DOHH2 (cell line): ENCODE data around the gene CRAT.
A peak's percentile ranks its signal among the peaks of the same experiment; 100 is the strongest.

Experiments used
- H3F3A ChIP-seq: fragments of 200-600 bp; sonication (generic), shearing (Covaris generic); 2 replicates; pipeline ENCODE4 v1.6.0; 2016; ENCODE audit warnings: antibody characterized with exemption, mild to moderate bottlenecking; ENCODE audit not compliant: control insufficient read depth, insufficient read depth
- H3K27ac ChIP-seq: fragments of 200-600 bp; sonication (generic); 2 replicates; pipeline ENCODE4 v1.5.1; 2014; ENCODE audit warnings: low read depth, mild to moderate bottlenecking, low read length, moderate library complexity
- H3K27me3 ChIP-seq: fragments of 200-600 bp; sonication (generic); 2 replicates; pipeline ENCODE4 v1.6.1; 2014; ENCODE audit warnings: mild to moderate bottlenecking, low read length, mixed read lengths; ENCODE audit not compliant: control insufficient read depth
- H3K36me3 ChIP-seq: fragments of 200-600 bp; sonication (generic); 2 replicates; pipeline ENCODE4 v1.6.1; 2014; ENCODE audit warnings: mild to moderate bottlenecking, low read length, moderate library complexity, mixed read lengths; ENCODE audit not compliant: control insufficient read depth
- H3K4me1 ChIP-seq: fragments of 200-600 bp; sonication (generic); 2 replicates; pipeline ENCODE4 v1.6.1; 2014; ENCODE audit warnings: mild to moderate bottlenecking, low read length, mixed read lengths; ENCODE audit not compliant: control insufficient read depth
- H3K4me2 ChIP-seq: fragments of 200-600 bp; sonication (generic); 2 replicates; pipeline ENCODE4 v1.6.0; 2014; ENCODE audit warnings: mild to moderate bottlenecking, low read length, moderate library complexity
- H3K4me3 ChIP-seq: fragments of 200-600 bp; sonication (generic); 2 replicates; pipeline ENCODE4 v1.5.1; 2014; ENCODE audit warnings: mild to moderate bottlenecking, low read length, mixed read lengths
- H3K79me2 ChIP-seq: fragments of 200-600 bp; sonication (generic); 2 replicates; pipeline ENCODE4 v1.6.1; 2014; ENCODE audit warnings: mild to moderate bottlenecking, low read length, mixed read lengths; ENCODE audit not compliant: control insufficient read depth
- H3K9me2 ChIP-seq: fragments of 200-600 bp; sonication (generic); replicated peaks from 2 replicates; pipeline ENCODE4 v1.6.1; 2014; ENCODE audit warnings: mild to moderate bottlenecking, low read length, mixed read lengths; ENCODE audit not compliant: control insufficient read depth
- H3K9me3 ChIP-seq: fragments of 200-600 bp; sonication (generic); 2 replicates; pipeline ENCODE4 v1.6.1; 2014; ENCODE audit warnings: antibody characterized with exemption, low read length, mixed read lengths; ENCODE audit not compliant: control insufficient read depth, insufficient read depth
- H4K20me1 ChIP-seq: fragments of 200-600 bp; sonication (generic); 2 replicates; pipeline ENCODE4 v1.6.0; 2014; ENCODE audit warnings: low read depth, mild to moderate bottlenecking, antibody characterized with exemption, low read length, moderate library complexity; ENCODE audit not compliant: control insufficient read depth, insufficient read depth
- CTCF ChIP-seq: fragments of 200-600 bp; sonication (generic); IDR thresholded peaks from one replicate; pipeline ENCODE4 v1.5.1; 2014; ENCODE audit warnings: antibody characterized with exemption, mild to moderate bottlenecking, low read depth, low read length; ENCODE audit not compliant: poor library complexity, severe bottlenecking
- EZH2phosphoT487 ChIP-seq: fragments of 200-600 bp; sonication (generic); IDR thresholded peaks from 2 replicates; pipeline ENCODE4 v1.6.1; 2017; ENCODE audit warnings: borderline replicate concordance, mild to moderate bottlenecking, antibody characterized with exemption, low read length, moderate library complexity, mixed read lengths

CRAT gene

DNA sequence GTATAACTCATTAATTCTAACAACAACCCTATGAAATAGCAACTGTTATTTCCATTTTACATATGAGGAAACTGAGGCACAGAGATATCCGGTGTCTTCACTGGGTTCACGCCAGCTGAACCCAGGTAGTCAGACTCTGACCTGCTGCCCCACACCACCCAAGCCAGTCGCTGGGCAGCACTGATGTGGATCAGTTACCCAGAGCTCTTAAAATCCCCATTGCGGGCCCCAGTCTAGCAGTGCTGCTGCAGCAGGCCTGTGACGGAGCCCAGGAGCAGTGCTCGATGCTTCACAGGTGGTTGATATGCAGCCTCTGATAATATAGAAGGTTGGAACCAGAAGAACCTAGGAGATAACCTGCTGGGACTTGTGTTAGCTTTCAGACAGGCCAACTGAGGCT, 24.9 kb upstream of the CRAT start:
- no peak for TF ChIP-seq CTCF
- TF ChIP-seq EZH2phosphoT487, result no peak
- Histone ChIP-seq H3K27ac (no peak overlapping the region), H3K4me3 (no peak overlapping the region), H3F3A (peaks cover 9% of the 10 kb centered on the region), H3K9me3 (no peaks in the 10 kb centered on the region), H4K20me1 (no peaks in the 10 kb centered on the region), H3K36me3 (peaks cover 50% of the 10 kb centered on the region), H3K4me2 (no peak overlapping the region), H3K4me1 (peaks cover 17% of the 10 kb centered on the region), H3K27me3 (no peaks in the 10 kb centered on the region), H3K9me2 (no peaks in the 10 kb centered on the region), H3K79me2 (no peaks in the 10 kb centered on the region)

GRCh38 chr9:129133082-129133481, 22.5 kb upstream of the CRAT start:
- Histone ChIP-seq H3K79me2 (no peaks in the 10 kb centered on the region), H3K4me2 (no peak overlapping the region), H3K27me3 (no peaks in the 10 kb centered on the region), H3K27ac (no peak overlapping the region), H3K4me1 (peaks cover 3% of the 10 kb centered on the region), H3K9me2 (no peaks in the 10 kb centered on the region), H3K9me3 (no peaks in the 10 kb centered on the region), H3F3A (no peaks in the 10 kb centered on the region), H3K36me3 (peaks cover 49% of the 10 kb centered on the region), H3K4me3 (no peak overlapping the region), H4K20me1 (no peaks in the 10 kb centered on the region)
- TF ChIP-seq EZH2phosphoT487 (no peak), CTCF (no peak)

DNA sequence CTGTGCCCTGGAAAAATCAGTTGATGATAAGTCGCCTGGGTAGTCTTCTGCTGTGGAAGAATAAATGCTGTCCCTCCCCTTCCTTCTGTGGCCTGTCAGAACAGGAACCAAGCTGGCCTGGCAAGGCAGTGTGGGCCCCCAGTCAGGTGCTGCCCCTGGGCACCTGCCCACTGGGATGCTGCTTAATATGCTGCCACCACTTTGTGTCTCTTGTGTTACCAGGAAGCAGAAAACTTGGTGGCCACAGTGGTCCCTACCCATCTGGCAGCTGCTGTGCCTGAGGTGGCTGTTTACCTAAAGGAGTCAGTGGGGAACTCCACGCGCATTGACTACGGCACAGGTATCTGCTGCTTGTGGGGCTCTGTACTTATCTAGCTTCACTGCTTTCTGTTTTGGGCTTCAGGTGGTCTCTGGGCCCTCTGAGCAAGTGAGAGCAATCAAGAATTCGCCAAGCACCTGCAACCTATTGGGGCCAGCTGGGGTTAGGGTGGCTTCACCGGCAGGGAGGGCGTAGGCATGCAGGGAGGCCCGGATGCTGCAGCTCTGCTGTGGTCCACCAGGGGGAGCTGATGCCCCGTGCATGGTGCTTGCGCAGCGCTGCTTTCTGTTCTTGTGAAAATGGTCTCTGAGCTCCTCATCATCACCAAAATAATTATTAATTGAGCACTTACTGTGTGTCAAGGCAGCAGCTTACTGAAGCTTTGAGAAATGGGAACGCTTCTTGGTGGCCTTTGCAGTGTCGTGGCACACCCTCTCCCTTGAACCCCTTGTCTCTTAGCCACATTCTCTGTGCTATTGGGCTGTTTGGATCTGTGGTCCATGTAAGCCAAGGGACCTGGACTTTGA, 20.9 kb upstream of the CRAT start:
- Histone ChIP-seq H4K20me1 (no peaks in the 10 kb centered on the region), H3K36me3 (peaks cover 48% of the 10 kb centered on the region), H3K79me2 (no peaks in the 10 kb centered on the region), H3K4me3 (no peak overlapping the region), H3K9me3 (no peaks in the 10 kb centered on the region), H3K27me3 (no peaks in the 10 kb centered on the region), H3K4me2 (no peak overlapping the region), H3K27ac (no peak overlapping the region), H3F3A (no peaks in the 10 kb centered on the region), H3K9me2 (no peaks in the 10 kb centered on the region), H3K4me1 (peaks cover 3% of the 10 kb centered on the region)
- TF ChIP-seq CTCF (peak; percentile 99), EZH2phosphoT487 (no peak)
